HEK293T (cell line): Measurements from ENCODE around the gene GALNT7.

Experiments
- CTCF ChIA-PET: fragments of 350-600 bp; formaldehyde crosslinking; extraction: SDS; loops from one replicate; lab custom pipeline; 2021; ENCODE audit warnings: antibody characterized with exemption, inconsistent platforms; lab: Yijun Ruan, JAX
- POLR2A ChIA-PET: fragments of 350-600 bp; formaldehyde crosslinking; extraction: SDS; loops from one replicate; lab custom pipeline; 2020; ENCODE audit warnings: antibody characterized with exemption, inconsistent platforms; lab: Yijun Ruan, JAX
- DNase-seq: peaks from one replicate; pipeline ENCODE4 v3.0.0; 2012; ENCODE audit warnings: mixed read lengths; ENCODE audit errors: extremely low spot score
- ARNT ChIP-seq: fragments of 450-650 bp; IDR thresholded peaks from 2 replicates; pipeline ENCODE4 v1.6.1; 2017; ENCODE audit warnings: mild to moderate bottlenecking
- BHLHE40 ChIP-seq: fragments of 450-650 bp; IDR thresholded peaks from 2 replicates; pipeline ENCODE4 v1.6.1; 2016; ENCODE audit warnings: mild to moderate bottlenecking, moderate library complexity, borderline replicate concordance
- CTBP1 ChIP-seq: fragments of 450-650 bp; IDR thresholded peaks from 2 replicates; pipeline ENCODE4 v1.6.1; 2016; ENCODE audit warnings: borderline replicate concordance
- ELF4 ChIP-seq: fragments of 450-650 bp; IDR thresholded peaks from 2 replicates; pipeline ENCODE4 v1.6.1; 2017; ENCODE audit warnings: antibody characterized with exemption
- FOXA1 ChIP-seq: fragments of 450-650 bp; IDR thresholded peaks from 2 replicates; pipeline ENCODE4 v1.6.1; 2016; ENCODE audit warnings: mild to moderate bottlenecking
- FOXK2 ChIP-seq: fragments of 450-650 bp; IDR thresholded peaks from 2 replicates; pipeline ENCODE4 v1.6.1; 2016; ENCODE audit warnings: mild to moderate bottlenecking
- FOXM1 ChIP-seq: fragments of 450-650 bp; IDR thresholded peaks from 2 replicates; pipeline ENCODE4 v1.6.1; 2017; ENCODE audit warnings: mild to moderate bottlenecking, borderline replicate concordance
- HDGF ChIP-seq: fragments of 450-650 bp; IDR thresholded peaks from 2 replicates; pipeline ENCODE4 v1.6.1; 2017; ENCODE audit warnings: antibody characterized with exemption, borderline replicate concordance
- L3MBTL2 ChIP-seq: fragments of 450-650 bp; conservative IDR thresholded peaks from 2 replicates; pipeline ENCODE4 v1.6.1; 2016; ENCODE audit warnings: mild to moderate bottlenecking
- LEF1 ChIP-seq: fragments of 450-650 bp; IDR thresholded peaks from 2 replicates; pipeline ENCODE4 v1.6.1; 2017; ENCODE audit warnings: mild to moderate bottlenecking, borderline replicate concordance
- NFRKB ChIP-seq: fragments of 450-650 bp; IDR thresholded peaks from 2 replicates; pipeline ENCODE4 v1.6.1; 2016; ENCODE audit warnings: mild to moderate bottlenecking, moderate library complexity
- SP1 ChIP-seq: fragments of 450-650 bp; IDR thresholded peaks from 2 replicates; pipeline ENCODE4 v1.6.1; 2017
- SUZ12 ChIP-seq: fragments of 450-650 bp; IDR thresholded peaks from 2 replicates; pipeline ENCODE4 v1.6.1; 2016; ENCODE audit warnings: mild to moderate bottlenecking
- TARDBP ChIP-seq: fragments of 450-650 bp; IDR thresholded peaks from 2 replicates; pipeline ENCODE4 v1.6.1; 2016
- ZNF384 ChIP-seq: fragments of 450-650 bp; IDR thresholded peaks from 2 replicates; pipeline ENCODE4 v1.6.1; 2016
- TF ChIP-seq, protein P1 (sequence below): fragments of 450-650 bp; IDR thresholded peaks from 2 replicates; pipeline ENCODE4 v1.6.1; 2016

GALNT7 gene

DNA sequence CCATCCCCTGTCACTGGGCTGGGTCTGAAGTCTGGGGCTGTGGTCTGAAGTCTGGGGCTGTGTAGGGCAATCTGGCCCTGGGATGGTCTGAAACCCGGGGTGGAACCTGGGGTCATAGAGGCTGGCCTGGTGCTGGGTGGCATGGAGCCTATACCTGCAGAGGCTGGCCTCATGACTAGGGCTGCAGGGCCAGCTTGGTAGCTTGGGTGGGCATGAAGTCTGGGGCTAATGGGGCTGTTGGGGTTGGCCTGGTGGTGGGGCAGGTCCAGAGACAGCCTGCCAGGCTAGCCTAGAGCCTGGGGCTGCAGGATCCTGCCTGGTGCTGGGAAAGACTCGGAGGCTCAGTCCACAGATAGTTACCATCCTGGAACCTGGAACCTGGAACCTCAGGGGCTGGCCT, 37.0 kb downstream of the GALNT7 start:
- ChIA-PET CTCF (no interaction called here), POLR2A (no interaction called here)
- TF ChIP-seq ELF4 (no peak), NFRKB (no peak)
- no peak for DNase-seq

DNA sequence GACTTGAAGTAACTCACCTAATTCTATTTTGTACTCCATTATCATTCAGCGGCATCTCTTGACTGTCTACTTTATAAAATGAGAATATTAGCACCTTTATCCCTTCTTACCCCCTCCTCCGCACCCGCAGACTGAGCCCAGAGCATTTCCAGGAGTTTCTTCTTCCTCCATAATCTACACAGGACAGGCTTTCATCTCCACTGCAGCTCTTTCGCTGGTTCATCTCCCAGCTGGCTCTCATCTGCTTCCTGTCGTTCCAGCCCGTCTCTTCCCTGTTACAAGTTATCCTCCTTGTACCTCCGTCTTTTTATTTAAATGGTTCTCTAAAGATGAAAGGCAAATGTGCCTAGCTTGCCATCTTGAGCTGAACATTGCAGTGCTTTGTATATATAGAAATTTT, 39.8 kb downstream of the GALNT7 start:
- DNase-seq = no peak
- CTCF ChIA-PET = no interaction called here
- POLR2A ChIA-PET = no interaction called here
- TF ChIP-seq BHLHE40 (no peak), ARNT (no peak), HDGF (no peak), SUZ12 (no peak), FOXA1 (no peak), NFRKB (no peak), LEF1 (no peak), ELF4 (no peak), ZNF384 (no peak), FOXK2 (no peak), L3MBTL2 (no peak), CTBP1 (no peak), SP1 (no peak), FOXM1 (no peak), TARDBP (no peak)
- TF ChIP-seq, protein P1, sequence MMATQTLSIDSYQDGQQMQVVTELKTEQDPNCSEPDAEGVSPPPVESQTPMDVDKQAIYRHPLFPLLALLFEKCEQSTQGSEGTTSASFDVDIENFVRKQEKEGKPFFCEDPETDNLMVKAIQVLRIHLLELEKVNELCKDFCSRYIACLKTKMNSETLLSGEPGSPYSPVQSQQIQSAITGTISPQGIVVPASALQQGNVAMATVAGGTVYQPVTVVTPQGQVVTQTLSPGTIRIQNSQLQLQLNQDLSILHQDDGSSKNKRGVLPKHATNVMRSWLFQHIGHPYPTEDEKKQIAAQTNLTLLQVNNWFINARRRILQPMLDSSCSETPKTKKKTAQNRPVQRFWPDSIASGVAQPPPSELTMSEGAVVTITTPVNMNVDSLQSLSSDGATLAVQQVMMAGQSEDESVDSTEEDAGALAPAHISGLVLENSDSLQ = no peak

DNA sequence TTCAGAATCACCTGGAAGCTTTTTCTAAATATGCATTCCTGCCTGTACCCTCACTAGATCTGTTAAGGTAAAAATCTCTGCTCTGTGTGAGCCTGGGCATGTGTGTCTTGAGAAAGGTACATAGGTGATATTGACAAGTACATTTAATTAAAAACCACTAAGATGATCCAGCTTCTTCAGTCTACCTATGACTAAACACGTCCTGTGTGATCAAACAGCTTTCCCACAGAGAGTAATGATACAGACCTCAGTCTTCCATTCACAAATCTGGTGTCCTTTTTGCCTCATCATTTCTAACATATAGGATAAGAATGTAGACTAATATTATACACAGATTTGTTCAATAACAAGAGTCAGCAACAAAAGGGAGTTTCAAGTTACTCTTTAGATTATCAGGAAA, 42.6 kb downstream of the GALNT7 start:
- CTCF ChIA-PET = interaction anchor here (0.6 kb wide), 1 partner anchor 9 kb away, joined by 3 read pairs; no protein-coding TSS in a partner anchor
- POLR2A ChIA-PET = no interaction called here
- TF ChIP-seq ARNT (no peak), L3MBTL2 (no peak), TARDBP (no peak), CTBP1 (no peak), FOXM1 (no peak), LEF1 (no peak), ZNF384 (no peak), ELF4 (no peak), FOXA1 (no peak), NFRKB (no peak)
- TF ChIP-seq, protein P1 = no peak
- DNase-seq = no peak

DNA sequence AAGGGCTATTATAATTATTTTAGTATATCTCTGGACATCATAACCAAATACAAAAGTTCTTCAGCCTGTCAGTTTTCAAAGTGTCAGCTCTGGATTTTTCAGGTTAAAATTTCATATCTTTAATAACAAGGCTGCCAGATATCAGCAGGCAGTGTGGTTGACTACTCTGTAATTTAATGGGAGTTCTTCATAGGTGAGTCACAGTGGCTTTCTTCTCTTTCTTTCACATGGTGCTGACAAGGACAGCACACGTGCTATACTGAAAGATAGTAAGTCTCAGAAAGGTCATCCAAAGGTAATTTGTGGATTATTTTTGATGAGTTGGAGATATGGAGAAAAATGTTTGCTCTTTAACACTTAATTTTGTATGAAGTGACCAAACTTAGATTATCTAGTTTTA, 43.2 kb downstream of the GALNT7 start:
- ChIA-PET POLR2A (no interaction called here), CTCF (interaction anchor here (0.6 kb wide), 1 partner anchor 9 kb away, joined by 3 read pairs; no protein-coding TSS in a partner anchor)
- no peak for DNase-seq
- TF ChIP-seq ARNT (no peak), L3MBTL2 (no peak), ELF4 (no peak), NFRKB (no peak), FOXK2 (no peak), SP1 (no peak), BHLHE40 (no peak), HDGF (no peak), CTBP1 (no peak)

DNA sequence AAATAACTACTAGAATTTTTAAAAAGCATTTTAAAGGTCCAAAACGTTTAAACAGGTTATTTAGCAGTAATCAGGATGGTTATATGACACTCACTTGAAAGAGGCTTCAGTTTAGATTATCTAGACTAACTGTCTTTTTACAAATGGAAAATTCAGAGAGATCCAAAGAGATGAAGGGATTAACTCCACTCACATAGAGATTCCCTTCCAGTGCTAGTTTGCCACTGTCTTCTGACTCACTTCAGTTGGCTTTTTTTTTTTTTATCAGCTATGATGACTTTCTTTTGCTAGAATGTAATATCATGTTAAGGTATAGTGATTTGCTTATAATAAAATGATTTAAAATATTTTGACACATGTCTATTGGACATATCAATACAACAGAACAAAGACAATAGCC, 43.8 kb downstream of the GALNT7 start:
- TF ChIP-seq NFRKB (no peak), ELF4 (no peak), SP1 (no peak)
- no peak for DNase-seq
- ChIA-PET POLR2A (no interaction called here), CTCF (interaction anchor here (0.6 kb wide), 1 partner anchor 27 kb away, joined by 3 read pairs; no protein-coding TSS in a partner anchor)

DNA sequence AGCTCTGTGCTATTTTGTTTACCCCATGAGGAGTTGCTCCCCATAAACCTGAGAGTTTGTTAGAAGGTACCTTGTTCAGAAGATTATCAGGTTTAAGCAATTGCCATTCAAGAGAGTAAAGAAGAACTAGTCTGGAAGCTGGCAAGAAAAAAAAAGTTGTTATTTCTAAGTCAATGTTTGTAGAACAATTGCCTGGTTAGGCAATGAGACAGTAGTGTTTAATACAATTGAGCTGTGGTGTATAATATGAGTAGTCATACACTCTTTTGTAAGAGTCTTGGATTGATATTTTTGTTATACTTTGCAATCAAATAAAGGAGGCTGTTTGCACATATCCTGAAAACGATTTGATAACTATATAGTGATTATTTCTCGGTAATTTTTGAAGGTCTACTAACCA, 44.7 kb downstream of the GALNT7 start:
- ChIA-PET CTCF (no interaction called here), POLR2A (interaction anchor here (1.6 kb wide), 1 partner anchor 45 kb away, joined by 4 read pairs; the partner anchor contains the start of gene GALNT7)
- no peak for DNase-seq
- TF ChIP-seq SUZ12 (no peak), FOXK2 (no peak), CTBP1 (no peak), L3MBTL2 (no peak), FOXA1 (no peak), HDGF (no peak), NFRKB (no peak), TARDBP (no peak), SP1 (no peak), FOXM1 (no peak), ELF4 (no peak)
- TF ChIP-seq, protein P1 = no peak

DNA sequence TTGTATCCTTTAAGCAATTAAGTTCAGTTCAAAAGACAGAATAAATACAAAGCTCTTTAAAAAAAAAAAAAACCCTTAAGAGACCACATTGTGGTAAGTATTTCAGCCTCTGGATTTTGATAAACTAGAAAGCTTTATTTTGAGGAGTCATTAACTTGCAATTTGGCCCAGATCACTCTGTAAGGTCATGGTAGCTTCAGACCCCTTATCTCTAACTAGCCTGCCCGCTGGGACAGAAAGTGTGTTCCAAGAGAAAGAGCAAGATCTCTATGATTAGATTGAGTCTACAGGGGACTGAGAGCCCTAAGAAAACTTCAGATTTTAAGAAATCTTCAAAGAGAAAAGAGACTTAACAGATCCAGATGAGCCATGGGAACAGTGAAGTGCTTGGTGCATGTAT, 45.6 kb downstream of the GALNT7 start:
- TF ChIP-seq ELF4 = no peak
- TF ChIP-seq, protein P1 = no peak
- TF ChIP-seq SP1 = no peak
- POLR2A ChIA-PET = interaction anchor here (1.0 to 1.6 kb wide), 3 partner anchors 46 to 120 kb away, joined by 3 to 4 read pairs (median 4); partner anchors contain the start of genes GALNT7 and HMGB2
- CTCF ChIA-PET = no interaction called here
- DNase-seq = no peak
